Measurements from ENCODE around the gene SPTBN1. TPM values are rescaled to one million over a fixed set of nuclear protein-coding genes. Genes with fewer than 3 reads are reported as not detected.

Gene SPTBN1
- total RNA-seq, 2 experiments from 2014 or later: 132 to 183 TPM

DNA sequence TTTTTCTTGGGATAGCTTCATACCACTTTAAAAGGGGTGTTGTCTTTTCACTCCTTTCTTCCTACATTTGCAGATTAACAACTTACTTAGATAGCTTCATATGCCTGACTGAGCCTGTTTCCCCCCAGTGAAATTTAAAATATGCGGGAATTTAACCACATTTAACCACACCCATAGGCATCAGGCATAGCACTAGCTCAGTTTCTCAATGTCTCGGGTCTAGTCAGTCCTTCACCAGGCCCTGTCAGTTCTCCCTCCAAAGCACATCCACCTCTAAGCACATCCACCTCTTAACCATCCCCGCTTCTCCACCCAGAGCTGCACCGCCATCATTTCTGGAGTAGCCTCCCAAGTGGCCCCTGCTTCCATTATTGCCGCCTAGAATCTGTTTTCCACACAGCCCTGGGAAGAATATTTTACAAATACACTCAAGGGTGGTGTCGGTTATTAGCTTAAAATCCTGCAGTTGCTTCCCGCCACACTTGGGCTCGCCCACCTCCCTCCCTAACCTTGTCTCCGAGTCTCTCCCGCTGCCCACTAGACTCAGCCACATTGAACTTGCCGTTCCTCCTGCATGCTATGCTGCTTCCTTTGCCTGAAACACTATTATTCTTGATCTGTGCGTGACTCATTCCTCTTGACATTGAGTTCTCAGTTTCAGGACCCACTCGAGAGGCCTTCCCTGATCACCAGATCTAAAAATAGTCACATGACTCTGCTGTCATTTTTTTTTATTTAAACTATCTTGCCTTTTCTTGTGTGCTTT is 68.3 kb downstream of the SPTBN1 start:
- no TSS peak for BruUV-seq (replicated peaks)
- CTCF ChIA-PET (ENCODE audit: unreplicated experiment): interaction anchor here (0.6 to 2.2 kb wide), 5 partner anchors 68 to 180 kb away, joined by 3 to 5 read pairs (median 3); no protein-coding TSS in a partner anchor
- DNase-seq (ENCODE audit: low spot score): no peak
- intact Hi-C loops (cut with micrococcal nuclease; ENCODE audit: unreplicated experiment): loop anchor here (10.0 kb wide), 1 partner anchor 650 kb away; no protein-coding TSS in a partner anchor
- no peak overlapping the region for H3K4me2 ChIP-seq (ENCODE audit: low read length)
- H2AFZ ChIP-seq (ENCODE audit: low read length): no peak overlapping the region
- no peak overlapping the region for H3K4me3 ChIP-seq (ENCODE audit: low read depth, low read length, poor library complexity, severe bottlenecking)
- POLR2A ChIA-PET: interaction anchor here (0.6 to 2.7 kb wide), 8 partner anchors 10 to 195 kb away, joined by 3 to 9 read pairs (median 4); no protein-coding TSS in a partner anchor
- no peaks in the 10 kb centered on the region for H3K79me2 ChIP-seq (ENCODE audit: insufficient read depth, low read depth, low read length)
- no peaks in the 10 kb centered on the region for H4K20me1 ChIP-seq (ENCODE audit: insufficient read depth, low read length)
- no peaks in the 10 kb centered on the region for H3K9me2 ChIP-seq (ENCODE audit: insufficient read depth, low read length)
- no peaks in the 10 kb centered on the region for H3K9me3 ChIP-seq (ENCODE audit: low read length)
- H3K27ac ChIP-seq (ENCODE audit: low read depth, low read length, poor library complexity, severe bottlenecking): no peak overlapping the region
- peaks cover 15% of the 10 kb centered on the region for H3K4me1 ChIP-seq (ENCODE audit: insufficient read depth, low read length, poor library complexity, severe bottlenecking)
- no peaks in the 10 kb centered on the region for H3K36me3 ChIP-seq (ENCODE audit: insufficient read depth, low read length)
- TF ChIP-seq, protein P1, sequence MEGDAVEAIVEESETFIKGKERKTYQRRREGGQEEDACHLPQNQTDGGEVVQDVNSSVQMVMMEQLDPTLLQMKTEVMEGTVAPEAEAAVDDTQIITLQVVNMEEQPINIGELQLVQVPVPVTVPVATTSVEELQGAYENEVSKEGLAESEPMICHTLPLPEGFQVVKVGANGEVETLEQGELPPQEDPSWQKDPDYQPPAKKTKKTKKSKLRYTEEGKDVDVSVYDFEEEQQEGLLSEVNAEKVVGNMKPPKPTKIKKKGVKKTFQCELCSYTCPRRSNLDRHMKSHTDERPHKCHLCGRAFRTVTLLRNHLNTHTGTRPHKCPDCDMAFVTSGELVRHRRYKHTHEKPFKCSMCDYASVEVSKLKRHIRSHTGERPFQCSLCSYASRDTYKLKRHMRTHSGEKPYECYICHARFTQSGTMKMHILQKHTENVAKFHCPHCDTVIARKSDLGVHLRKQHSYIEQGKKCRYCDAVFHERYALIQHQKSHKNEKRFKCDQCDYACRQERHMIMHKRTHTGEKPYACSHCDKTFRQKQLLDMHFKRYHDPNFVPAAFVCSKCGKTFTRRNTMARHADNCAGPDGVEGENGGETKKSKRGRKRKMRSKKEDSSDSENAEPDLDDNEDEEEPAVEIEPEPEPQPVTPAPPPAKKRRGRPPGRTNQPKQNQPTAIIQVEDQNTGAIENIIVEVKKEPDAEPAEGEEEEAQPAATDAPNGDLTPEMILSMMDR (conservative IDR thresholded peaks at IDR 0.05; ENCODE audit: low read length): no peak
- TF ChIP-seq EZH2phosphoT487 (IDR thresholded peaks at IDR 0.05; ENCODE audit: borderline replicate concordance, low read depth, low read length): no peak

DNA sequence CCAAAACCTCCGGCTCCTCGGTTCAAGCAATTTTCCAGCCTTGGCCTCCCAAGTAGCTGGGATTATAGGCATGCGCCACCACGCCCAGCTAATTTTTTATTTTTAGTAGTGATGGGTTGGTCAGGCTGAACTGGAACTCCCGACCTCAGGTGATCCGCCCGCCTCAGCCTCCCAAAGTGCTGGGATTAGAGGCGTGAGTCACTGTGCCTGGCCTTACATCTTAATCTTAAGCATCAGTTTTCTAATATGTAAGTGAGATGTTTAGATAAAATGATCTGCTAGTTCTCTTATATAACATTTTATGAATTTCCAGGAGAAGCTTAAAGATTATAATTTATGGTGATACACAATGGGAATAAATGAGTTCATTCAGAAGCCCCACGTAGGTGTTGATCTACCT is 69.2 kb downstream of the SPTBN1 start:
- H3K4me2 ChIP-seq (ENCODE audit: low read length): no peak overlapping the region
- no peak for DNase-seq (ENCODE audit: low spot score)
- H3K27ac ChIP-seq (ENCODE audit: low read depth, low read length, poor library complexity, severe bottlenecking): no peak overlapping the region
- H3K79me2 ChIP-seq (ENCODE audit: insufficient read depth, low read depth, low read length): no peaks in the 10 kb centered on the region
- intact Hi-C loops (cut with micrococcal nuclease; ENCODE audit: unreplicated experiment): loop anchor here (10.0 kb wide), 1 partner anchor 649 kb away; no protein-coding TSS in a partner anchor
- peaks cover 15% of the 10 kb centered on the region for H3K4me1 ChIP-seq (ENCODE audit: insufficient read depth, low read length, poor library complexity, severe bottlenecking)
- TF ChIP-seq EZH2phosphoT487 (IDR thresholded peaks at IDR 0.05; ENCODE audit: borderline replicate concordance, low read depth, low read length): no peak
- TF ChIP-seq, protein P1 (conservative IDR thresholded peaks at IDR 0.05; ENCODE audit: low read length): no peak
- H3K36me3 ChIP-seq (ENCODE audit: insufficient read depth, low read length): no peaks in the 10 kb centered on the region
- CTCF ChIA-PET (ENCODE audit: unreplicated experiment): interaction anchor here (1.1 to 2.2 kb wide), 3 partner anchors 109 to 179 kb away, joined by 3 to 5 read pairs (median 4); no protein-coding TSS in a partner anchor
- no TSS peak for BruUV-seq (replicated peaks)
- H4K20me1 ChIP-seq (ENCODE audit: insufficient read depth, low read length): no peaks in the 10 kb centered on the region
- no peak overlapping the region for H3K4me3 ChIP-seq (ENCODE audit: low read depth, low read length, poor library complexity, severe bottlenecking)
- H3K9me2 ChIP-seq (ENCODE audit: insufficient read depth, low read length): no peaks in the 10 kb centered on the region
- H2AFZ ChIP-seq (ENCODE audit: low read length): no peak overlapping the region
- POLR2A ChIA-PET: interaction anchor here (0.9 to 2.0 kb wide), 4 partner anchors 9 to 182 kb away, joined by 3 to 5 read pairs (median 4); no protein-coding TSS in a partner anchor
- no peaks in the 10 kb centered on the region for H3K9me3 ChIP-seq (ENCODE audit: low read length)

All from OCI-LY7 (cell line).